Activated CD4-positive, alpha-beta memory T cell treated with anti-CD3 and anti-CD28 coated beads, Interleukin-2, amount 10 ng/mL, durations not matched to agents 7 days and 5 days (primary cell): Measurements from ENCODE around the gene LAG3. TPM values are rescaled to one million over a fixed set of nuclear protein-coding genes. Genes with fewer than 3 reads are reported as not detected.

Source experiments
- CTCF ChIA-PET: fragments of 350-600 bp; sonication (Branson Sonifier 250); formaldehyde crosslinking; loops from one replicate; lab custom pipeline; 2021; ENCODE audit warnings: antibody characterized with exemption, inconsistent platforms; lab: Charles Lee
- POLR2A ChIA-PET: fragments of 350-600 bp; sonication (Branson Sonifier 250); formaldehyde crosslinking; loops from one replicate; lab custom pipeline; 2021; ENCODE audit warnings: antibody characterized with exemption; lab: Charles Lee
- DNase-seq: peaks from one replicate; pipeline ENCODE4 v3.0.0-alpha.2; 2020
- H3K27ac Mint-ChIP-seq: one replicate; pipeline ENCODE4 v1.8.0; 2021; ENCODE audit warnings: mild to moderate bottlenecking, mixed read lengths
- H3K27me3 Mint-ChIP-seq: one replicate; pipeline ENCODE4 v1.8.0; 2021; ENCODE audit warnings: mixed read lengths
- H3K36me3 Mint-ChIP-seq: one replicate; pipeline ENCODE4 v1.8.0; 2021; ENCODE audit warnings: low read depth, mixed read lengths
- H3K4me1 Mint-ChIP-seq: one replicate; pipeline ENCODE4 v1.8.0; 2021; ENCODE audit warnings: mixed read lengths
- H3K4me3 Mint-ChIP-seq: one replicate; pipeline ENCODE4 v1.8.0; 2021; ENCODE audit warnings: mild to moderate bottlenecking, mixed read lengths
- H3K9me3 Mint-ChIP-seq: one replicate; pipeline ENCODE4 v1.8.0; 2021; ENCODE audit warnings: mixed read lengths
- total RNA-seq, 2 experiments: library from RNA; stranded (reverse); gene quantifications; one replicate each; pipeline ENCODE4 v1.2.3, GENCODE V29; 2021

LAG3 gene
- total RNA-seq, 2 experiments from 2014 or later = 91.9 TPM

DNA sequence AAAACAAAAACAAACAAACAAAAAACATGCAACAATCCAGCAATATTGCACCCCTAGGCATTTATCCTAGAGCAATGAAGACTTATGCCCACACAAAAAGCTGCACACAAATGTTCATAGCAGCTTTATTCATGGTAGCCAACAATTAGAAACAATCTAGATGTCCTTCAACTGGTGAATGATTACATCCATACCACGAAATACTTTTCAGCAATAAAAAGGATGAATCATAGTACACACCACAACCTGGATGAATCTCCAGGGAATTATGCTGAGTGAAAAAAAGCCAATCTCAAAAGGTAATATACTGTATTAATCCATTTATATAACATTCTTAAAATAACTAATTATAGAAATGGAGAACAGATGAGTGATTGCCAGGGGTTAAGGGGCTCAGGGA, 34.9 kb downstream of the LAG3 start:
- Mint-ChIP-seq H3K9me3 (no peaks in the 10 kb centered on the region), H3K4me3 (no peak overlapping the region), H3K36me3 (peaks cover 45% of the 10 kb centered on the region), H3K27me3 (no peaks in the 10 kb centered on the region), H3K4me1 (peaks cover 13% of the 10 kb centered on the region), H3K27ac (no peak overlapping the region)
- POLR2A ChIA-PET = interaction anchor here (0.8 to 1.7 kb wide), 2 partner anchors 15 to 16 kb away, joined by 3 to 6 read pairs; partner anchors contain the start of gene GPR162
- no peak for DNase-seq
- CTCF ChIA-PET = interaction anchor here (0.6 to 1.6 kb wide), 2 partner anchors 54 to 184 kb away, joined by 3 to 5 read pairs; partner anchors contain the start of gene MLF2

DNA sequence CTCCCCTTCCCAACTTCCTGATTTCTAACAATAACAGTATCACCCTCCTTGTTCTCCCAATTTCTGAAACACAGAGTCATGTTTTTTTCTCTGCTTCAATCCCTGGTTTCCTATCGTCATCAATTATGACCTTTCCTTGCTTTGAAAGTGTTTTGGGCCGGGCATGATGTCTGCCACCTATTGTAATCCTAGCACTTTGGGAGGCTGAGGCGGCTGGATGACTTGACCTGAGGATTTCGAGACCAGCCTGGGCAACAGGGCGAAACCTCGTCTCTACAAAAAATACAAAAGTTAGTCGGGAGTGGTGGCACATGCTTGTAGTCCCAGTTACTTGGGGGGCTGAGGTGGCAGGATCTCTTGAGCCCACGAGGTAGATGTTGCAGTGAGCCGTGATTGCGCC, 36.7 kb downstream of the LAG3 start:
- no peaks in the 10 kb centered on the region for H3K9me3 Mint-ChIP-seq
- H3K36me3 Mint-ChIP-seq = peaks cover 39% of the 10 kb centered on the region
- no peak overlapping the region for H3K27ac Mint-ChIP-seq
- ChIA-PET CTCF (interaction anchor here (0.6 to 1.6 kb wide), 3 partner anchors 16 to 82 kb away, joined by 3 to 4 read pairs (median 3); no protein-coding TSS in a partner anchor), POLR2A (interaction anchor here (1.2 to 1.3 kb wide), 2 partner anchors 17 to 56 kb away, joined by 3 to 5 read pairs; partner anchors contain the start of gene MLF2)
- H3K27me3 Mint-ChIP-seq = no peaks in the 10 kb centered on the region
- H3K4me3 Mint-ChIP-seq = no peak overlapping the region
- peaks cover 13% of the 10 kb centered on the region for H3K4me1 Mint-ChIP-seq
- DNase-seq = no peak

DNA sequence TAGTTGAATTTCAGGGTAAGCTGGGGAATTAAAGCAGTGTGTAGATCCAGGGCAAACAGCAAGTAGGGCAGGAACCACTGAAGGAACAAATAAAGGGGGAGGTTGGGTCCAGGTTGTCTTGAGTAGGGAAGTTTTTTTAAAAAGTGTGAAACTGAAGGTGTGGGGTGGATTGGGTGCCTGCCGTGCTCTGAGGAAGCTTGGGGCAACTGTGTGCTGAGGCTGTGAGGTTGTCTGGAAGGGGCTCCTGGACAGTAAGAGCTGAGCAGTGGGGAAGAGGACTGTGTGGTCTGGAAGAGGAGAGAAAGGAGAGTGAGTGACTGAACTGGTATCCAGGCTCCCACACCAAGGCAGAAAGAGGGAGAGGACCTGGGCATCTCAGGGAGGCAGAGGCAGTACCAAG, 38.4 kb downstream of the LAG3 start:
- H3K36me3 Mint-ChIP-seq = peaks cover 48% of the 10 kb centered on the region
- no peak for DNase-seq
- peaks cover 13% of the 10 kb centered on the region for H3K4me1 Mint-ChIP-seq
- H3K4me3 Mint-ChIP-seq = no peak overlapping the region
- POLR2A ChIA-PET = interaction anchor here (0.6 to 1.8 kb wide), 5 partner anchors 13 to 318 kb away, joined by 3 to 5 read pairs (median 3); partner anchors contain the start of gene MRPL51
- H3K27ac Mint-ChIP-seq = peak overlapping the region; percentile 9
- CTCF ChIA-PET = interaction anchor here (0.7 to 1.2 kb wide), 3 partner anchors 23 to 57 kb away, joined by 4 read pairs; partner anchors contain the start of gene MLF2
- H3K9me3 Mint-ChIP-seq = no peaks in the 10 kb centered on the region
- H3K27me3 Mint-ChIP-seq = no peaks in the 10 kb centered on the region

DNA sequence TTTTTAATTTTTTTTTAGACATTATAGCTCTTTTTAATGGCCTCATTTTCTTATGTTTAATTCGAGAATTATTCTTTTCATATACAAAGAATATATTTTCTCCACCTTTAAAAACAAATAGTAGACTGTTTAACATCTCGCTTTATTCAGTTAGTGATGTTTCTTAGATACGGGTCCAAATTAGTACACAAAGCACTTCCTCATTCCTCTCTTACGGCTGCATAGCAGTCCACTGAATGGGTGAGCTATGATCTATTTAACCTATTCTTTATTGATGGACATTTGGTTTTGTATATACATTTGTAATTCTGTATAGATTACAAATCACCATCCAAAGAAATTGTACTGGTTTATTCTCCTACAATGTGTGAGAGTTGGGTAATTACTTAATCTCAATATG, 41.0 kb downstream of the LAG3 start:
- Mint-ChIP-seq H3K27ac (no peak overlapping the region), H3K4me1 (peaks cover 11% of the 10 kb centered on the region), H3K9me3 (no peaks in the 10 kb centered on the region), H3K36me3 (peaks cover 66% of the 10 kb centered on the region), H3K4me3 (no peak overlapping the region), H3K27me3 (no peaks in the 10 kb centered on the region)
- no peak for DNase-seq
- POLR2A ChIA-PET = interaction anchor here (0.7 to 1.5 kb wide), 3 partner anchors 7 to 27 kb away, joined by 3 to 7 read pairs (median 3); partner anchors contain the start of genes CD4 and GNB3
- CTCF ChIA-PET = interaction anchor here (0.5 to 1.0 kb wide), 5 partner anchors 9 to 211 kb away, joined by 3 to 4 read pairs (median 3); partner anchors contain the start of gene PTMS

DNA sequence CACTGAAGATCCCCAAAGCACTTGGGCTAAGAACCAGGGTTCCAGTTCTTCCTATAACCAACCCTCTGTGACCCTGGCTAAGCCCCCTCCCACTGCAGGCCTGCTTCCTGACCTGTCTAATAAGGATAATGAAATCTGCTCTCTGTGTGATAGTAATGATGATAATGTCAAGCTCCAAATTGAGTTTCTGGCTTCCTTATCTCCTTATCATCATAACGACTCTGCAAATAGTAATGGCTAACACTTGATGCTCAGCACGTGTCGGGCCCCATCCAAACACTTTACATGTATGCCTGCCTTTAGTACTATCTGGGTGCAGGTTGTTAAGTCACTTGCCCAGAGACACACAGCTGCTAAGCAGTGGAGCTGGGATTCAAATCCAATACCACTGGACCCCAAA, 44.3 kb downstream of the LAG3 start:
- Mint-ChIP-seq H3K4me1 (peaks cover 11% of the 10 kb centered on the region), H3K27me3 (peaks cover 4% of the 10 kb centered on the region), H3K36me3 (peaks cover 60% of the 10 kb centered on the region), H3K4me3 (no peak overlapping the region), H3K27ac (no peak overlapping the region), H3K9me3 (no peaks in the 10 kb centered on the region)
- ChIA-PET CTCF (no interaction called here), POLR2A (interaction anchor here (2.4 kb wide), 1 partner anchor 63 kb away, joined by 9 read pairs; the partner anchor contains the start of gene MLF2)
- DNase-seq = no peak

DNA sequence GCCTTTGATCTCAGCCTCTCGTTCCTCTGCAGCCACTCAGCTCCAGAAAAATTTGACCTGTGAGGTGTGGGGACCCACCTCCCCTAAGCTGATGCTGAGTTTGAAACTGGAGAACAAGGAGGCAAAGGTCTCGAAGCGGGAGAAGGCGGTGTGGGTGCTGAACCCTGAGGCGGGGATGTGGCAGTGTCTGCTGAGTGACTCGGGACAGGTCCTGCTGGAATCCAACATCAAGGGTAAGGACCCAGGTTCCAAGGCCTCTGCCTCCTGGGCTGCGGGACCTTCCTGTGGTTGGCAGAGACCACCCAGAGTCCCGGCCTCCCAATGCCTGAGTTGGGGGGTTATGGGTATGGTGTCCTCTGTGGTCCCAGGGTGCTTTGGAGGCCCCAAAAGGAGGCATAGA, 44.8 kb downstream of the LAG3 start:
- Mint-ChIP-seq H3K36me3 (peaks cover 60% of the 10 kb centered on the region), H3K4me3 (no peak overlapping the region), H3K27me3 (peaks cover 7% of the 10 kb centered on the region), H3K27ac (no peak overlapping the region), H3K9me3 (no peaks in the 10 kb centered on the region), H3K4me1 (peaks cover 14% of the 10 kb centered on the region)
- CTCF ChIA-PET = no interaction called here
- no peak for DNase-seq
- POLR2A ChIA-PET = interaction anchor here (2.4 kb wide), 1 partner anchor 64 kb away, joined by 9 read pairs; the partner anchor contains the start of gene MLF2

DNA sequence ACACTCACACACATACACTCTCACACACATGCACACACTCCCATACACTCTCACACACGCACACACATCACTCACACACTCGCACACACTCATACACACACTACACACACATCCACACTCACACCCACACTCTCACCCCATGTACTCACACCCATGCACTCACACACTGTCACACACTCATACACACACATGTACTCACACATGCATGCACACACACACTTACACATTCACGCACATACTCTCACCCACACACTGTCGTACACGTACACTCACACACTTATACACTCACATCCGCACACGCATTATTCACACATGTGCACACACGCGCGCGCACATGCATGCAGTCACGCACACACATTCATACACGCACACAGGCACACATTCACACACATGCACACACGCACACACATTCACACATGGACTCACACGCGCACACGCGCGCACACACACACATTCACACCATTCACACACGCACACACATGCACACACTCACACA, 45.4 kb downstream of the LAG3 start:
- POLR2A ChIA-PET = interaction anchor here (1.0 kb wide), 1 partner anchor 65 kb away, joined by 3 read pairs; the partner anchor contains the start of gene MLF2
- no peak for DNase-seq
- CTCF ChIA-PET = no interaction called here
- H3K36me3 Mint-ChIP-seq = peaks cover 60% of the 10 kb centered on the region
- no peak overlapping the region for H3K27ac Mint-ChIP-seq
- H3K4me3 Mint-ChIP-seq = no peak overlapping the region
- no peaks in the 10 kb centered on the region for H3K9me3 Mint-ChIP-seq
- peaks cover 12% of the 10 kb centered on the region for H3K27me3 Mint-ChIP-seq
- peaks cover 14% of the 10 kb centered on the region for H3K4me1 Mint-ChIP-seq

DNA sequence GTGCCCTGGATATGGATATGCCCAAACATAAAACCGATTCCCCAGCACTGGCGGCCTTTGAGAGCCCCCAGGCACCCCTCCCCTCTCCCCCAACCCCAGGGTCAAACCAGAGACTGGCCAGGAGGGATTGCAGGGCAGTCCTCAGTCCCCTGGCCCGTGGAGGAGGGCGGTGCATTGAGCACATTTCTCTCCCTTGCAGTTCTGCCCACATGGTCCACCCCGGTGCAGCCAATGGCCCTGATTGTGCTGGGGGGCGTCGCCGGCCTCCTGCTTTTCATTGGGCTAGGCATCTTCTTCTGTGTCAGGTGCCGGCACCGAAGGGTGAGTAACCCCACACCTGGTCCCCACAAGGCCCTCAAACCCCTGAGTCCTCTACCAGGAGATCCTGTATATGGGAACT, 45.9 kb downstream of the LAG3 start:
- Mint-ChIP-seq H3K9me3 (no peaks in the 10 kb centered on the region), H3K4me1 (peaks cover 14% of the 10 kb centered on the region), H3K36me3 (peaks cover 60% of the 10 kb centered on the region), H3K27me3 (peaks cover 17% of the 10 kb centered on the region), H3K27ac (no peak overlapping the region), H3K4me3 (no peak overlapping the region)
- ChIA-PET POLR2A (interaction anchor here (1.0 kb wide), 2 partner anchors 16 to 65 kb away, joined by 3 read pairs; partner anchors contain the start of gene MLF2), CTCF (no interaction called here)
- DNase-seq = no peak

DNA sequence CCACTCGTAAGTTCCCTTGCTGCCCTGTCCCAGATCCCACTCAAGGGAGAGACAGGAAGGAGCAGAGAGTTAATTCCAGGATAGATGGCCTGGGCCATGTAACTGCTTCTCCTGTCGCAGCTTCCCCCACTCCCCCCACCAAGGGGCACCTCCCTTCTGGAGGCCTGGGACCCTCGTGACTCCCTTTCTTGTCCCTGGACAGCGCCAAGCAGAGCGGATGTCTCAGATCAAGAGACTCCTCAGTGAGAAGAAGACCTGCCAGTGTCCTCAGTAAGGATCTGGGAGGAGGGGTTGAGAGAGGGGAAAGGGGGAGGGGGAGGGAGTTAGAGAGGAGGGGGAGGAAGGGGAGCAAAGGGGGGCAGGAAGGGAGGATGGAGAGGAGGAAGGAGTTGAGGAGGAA, 46.3 kb downstream of the LAG3 start:
- no peak for DNase-seq
- Mint-ChIP-seq H3K4me1 (peaks cover 14% of the 10 kb centered on the region), H3K9me3 (no peaks in the 10 kb centered on the region), H3K36me3 (peaks cover 58% of the 10 kb centered on the region), H3K27ac (peak overlapping the region; percentile 23), H3K27me3 (peaks cover 19% of the 10 kb centered on the region), H3K4me3 (no peak overlapping the region)
- POLR2A ChIA-PET = interaction anchor here (1.0 kb wide), 2 partner anchors 15 to 66 kb away, joined by 3 read pairs; partner anchors contain the start of gene MLF2
- CTCF ChIA-PET = no interaction called here

DNA sequence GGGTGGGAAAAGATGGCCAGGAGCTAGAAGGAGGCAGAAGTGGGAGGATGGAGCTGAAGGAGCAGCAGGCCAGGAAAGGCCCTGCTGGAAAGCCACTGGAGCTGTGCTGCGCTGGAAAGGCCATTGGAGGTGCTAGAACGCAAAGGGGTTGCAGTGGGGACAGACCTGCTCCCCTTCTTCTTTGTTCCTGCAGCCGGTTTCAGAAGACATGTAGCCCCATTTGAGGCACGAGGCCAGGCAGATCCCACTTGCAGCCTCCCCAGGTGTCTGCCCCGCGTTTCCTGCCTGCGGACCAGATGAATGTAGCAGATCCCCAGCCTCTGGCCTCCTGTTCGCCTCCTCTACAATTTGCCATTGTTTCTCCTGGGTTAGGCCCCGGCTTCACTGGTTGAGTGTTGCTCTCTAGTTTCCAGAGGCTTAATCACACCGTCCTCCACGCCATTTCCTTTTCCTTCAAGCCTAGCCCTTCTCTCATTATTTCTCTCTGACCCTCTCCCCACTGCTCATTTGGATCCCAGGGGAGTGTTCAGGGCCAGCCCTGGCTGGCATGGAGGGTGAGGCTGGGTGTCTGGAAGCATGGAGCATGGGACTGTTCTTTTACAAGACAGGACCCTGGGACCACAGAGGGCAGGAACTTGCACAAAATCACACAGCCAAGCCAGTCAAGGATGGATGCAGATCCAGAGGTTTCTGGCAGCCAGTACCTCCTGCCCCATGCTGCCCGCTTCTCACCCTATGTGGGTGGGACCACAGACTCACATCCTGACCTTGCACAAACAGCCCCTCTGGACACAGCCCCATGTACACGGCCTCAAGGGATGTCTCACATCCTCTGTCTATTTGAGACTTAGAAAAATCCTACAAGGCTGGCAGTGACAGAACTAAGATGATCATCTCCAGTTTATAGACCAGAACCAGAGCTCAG, 47.0 kb downstream of the LAG3 start:
- H3K9me3 Mint-ChIP-seq = no peaks in the 10 kb centered on the region
- peaks cover 14% of the 10 kb centered on the region for H3K4me1 Mint-ChIP-seq
- peaks cover 50% of the 10 kb centered on the region for H3K36me3 Mint-ChIP-seq
- peaks cover 24% of the 10 kb centered on the region for H3K27me3 Mint-ChIP-seq
- H3K4me3 Mint-ChIP-seq = no peak overlapping the region
- CTCF ChIA-PET = no interaction called here
- POLR2A ChIA-PET = interaction anchor here (1.0 kb wide), 2 partner anchors 15 to 66 kb away, joined by 3 read pairs; partner anchors contain the start of gene MLF2
- DNase-seq = no peak
- no peak overlapping the region for H3K27ac Mint-ChIP-seq

DNA sequence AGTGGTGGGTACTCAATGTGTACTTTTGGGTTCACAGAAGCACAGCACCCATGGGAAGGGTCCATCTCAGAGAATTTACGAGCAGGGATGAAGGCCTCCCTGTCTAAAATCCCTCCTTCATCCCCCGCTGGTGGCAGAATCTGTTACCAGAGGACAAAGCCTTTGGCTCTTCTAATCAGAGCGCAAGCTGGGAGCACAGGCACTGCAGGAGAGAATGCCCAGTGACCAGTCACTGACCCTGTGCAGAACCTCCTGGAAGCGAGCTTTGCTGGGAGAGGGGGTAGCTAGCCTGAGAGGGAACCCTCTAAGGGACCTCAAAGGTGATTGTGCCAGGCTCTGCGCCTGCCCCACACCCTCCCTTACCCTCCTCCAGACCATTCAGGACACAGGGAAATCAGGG, 47.8 kb downstream of the LAG3 start:
- ChIA-PET CTCF (no interaction called here), POLR2A (interaction anchor here (1.4 to 1.6 kb wide), 3 partner anchors 7 to 67 kb away, joined by 6 to 7 read pairs (median 7); partner anchors contain the start of genes CDCA3, MLF2 and USP5)
- Mint-ChIP-seq H3K27me3 (peaks cover 30% of the 10 kb centered on the region), H3K27ac (no peak overlapping the region), H3K4me1 (peaks cover 14% of the 10 kb centered on the region), H3K4me3 (no peak overlapping the region), H3K36me3 (peaks cover 42% of the 10 kb centered on the region), H3K9me3 (no peaks in the 10 kb centered on the region)
- DNase-seq = no peak

DNA sequence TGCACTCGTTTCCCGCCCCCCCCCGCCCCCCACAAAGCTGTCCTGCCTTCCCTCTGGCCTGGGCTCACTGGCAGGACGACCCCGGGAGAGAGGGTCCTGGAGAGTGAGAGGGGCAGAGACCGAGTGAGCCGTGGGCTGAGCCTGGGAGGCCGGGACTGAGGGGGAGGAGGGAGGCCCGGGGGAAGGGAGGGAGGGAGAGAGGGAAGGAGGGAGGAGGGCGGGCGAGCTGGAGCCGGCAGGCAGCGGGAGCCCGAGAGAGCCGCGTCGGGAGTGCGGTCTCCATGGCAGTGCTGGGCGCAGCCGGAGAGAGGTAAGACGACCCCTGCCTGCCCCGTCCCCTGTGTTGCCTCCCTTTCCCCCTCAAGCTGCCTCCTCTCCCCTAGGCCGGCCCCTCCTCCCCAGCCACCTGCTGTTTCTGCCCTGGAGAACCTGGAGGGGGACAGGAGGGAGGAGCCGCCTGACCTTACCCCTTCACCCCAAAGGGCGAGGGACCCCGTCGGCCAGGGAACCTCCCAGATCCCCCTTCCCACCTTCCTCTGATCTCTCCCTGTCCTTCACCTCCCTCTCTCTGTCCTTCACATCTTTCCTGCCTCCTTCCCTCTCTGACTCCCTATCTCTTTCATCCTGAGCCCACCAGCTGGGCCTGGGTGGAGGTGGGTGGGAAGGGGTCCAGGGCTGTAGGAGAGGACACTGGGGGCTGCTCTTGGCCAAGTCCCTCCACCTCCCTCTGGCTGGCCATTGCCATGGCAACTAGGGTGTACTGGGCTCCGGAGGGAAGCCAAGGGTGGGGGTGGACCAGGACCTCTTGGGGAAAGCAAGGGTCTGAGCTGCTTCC, 49.5 kb downstream of the LAG3 start, which contains the start of gene GPR162:
GPR162 (plus strand) TSS at position 231 of the 835 bp plus-strand sequence. CDS start 2,078 bp downstream, outside the sequence.
- Mint-ChIP-seq H3K4me3 (peak within 1 kb of the TSS; percentile 9), H3K27me3 (peaks cover 43% of the 10 kb centered on the region), H3K9me3 (no peaks in the 10 kb centered on the region), H3K4me1 (peaks cover 16% of the 10 kb centered on the region), H3K27ac (peak within 1 kb of the TSS; percentile 12), H3K36me3 (peaks cover 29% of the 10 kb centered on the region)
- DNase-seq = no peak
- POLR2A ChIA-PET = interaction anchor here (0.7 to 1.7 kb wide), 9 partner anchors 9 to 68 kb away, joined by 3 to 7 read pairs (median 5); partner anchors contain the start of genes CDCA3, MLF2, PTMS and USP5
- CTCF ChIA-PET = interaction anchor here (0.7 to 4.9 kb wide), 8 partner anchors 13 to 201 kb away, joined by 3 to 48 read pairs (median 4); partner anchors contain the start of gene MLF2
